GM12878 (cell line): ENCODE results near the gene RALGAPA2. TPM values are rescaled to one million over a fixed set of nuclear protein-coding genes. Genes with fewer than 3 reads are reported as not detected.

ENCODE experiments used
- ATAC-seq: fragments of 200-7000 bp; cut with Tn5 transposase; 3 replicates; pipeline ENCODE4 v1.9.1; 2020; ENCODE audit warnings: mild to moderate bottlenecking, moderate library complexity
- Bru-seq: library from RNA; stranded (reverse); fragments of 400-500 nt; gene quantifications from one replicate; lab custom pipeline; 2021; lab: Mats Ljungman, UMichigan
- BruChase-seq, 2 experiments: library from RNA; stranded (reverse); fragments of 400-500 nt; gene quantifications; one replicate each; lab custom pipeline; 2021; lab: Mats Ljungman, UMichigan
- BruUV-seq: library from RNA; stranded (reverse); fragments of 400-500 nt; replicated peaks from 2 replicates; lab custom pipeline; 2021; lab: Mats Ljungman, UMichigan
- CTCF ChIA-PET: fragments of 300-600 bp; sonication (Branson Sonifier 250); formaldehyde crosslinking; extraction: SDS; loops from one replicate; lab custom pipeline; 2021; ENCODE audit warnings: inconsistent platforms; lab: Yijun Ruan, JAX
- POLR2A ChIA-PET: fragments of 350-600 bp; formaldehyde crosslinking; extraction: SDS; loops from one replicate; lab custom pipeline; 2021; ENCODE audit warnings: inconsistent platforms; lab: Charles Lee
- RAD21 ChIA-PET: fragments of 300-600 bp; sonication (Branson Sonifier 250); formaldehyde crosslinking; loops from one replicate; lab custom pipeline; 2023; ENCODE audit warnings: antibody characterized with exemption; ENCODE audit not compliant: unreplicated experiment; lab: Charles Lee
- SMC1A ChIA-PET: fragments of 300-600 bp; sonication (Branson Sonifier 250); formaldehyde crosslinking; loops from one replicate; lab custom pipeline; 2023; ENCODE audit not compliant: unreplicated experiment, uncharacterized antibody; lab: Charles Lee
- DNase-seq: peaks from one replicate; pipeline ENCODE4 v3.0.0-alpha.2; 2011; ENCODE audit warnings: low read depth, low spot score
- FAIRE-seq: peaks from 3 replicates; lab custom pipeline; 2011; peaks lifted over from hg19 to GRCh38; lab: Jason Lieb, UNC
- H2AFZ ChIP-seq: 2 replicates; pipeline ENCODE4 v1.6.0; 2011; ENCODE audit warnings: low read depth, low read length, control low read depth; ENCODE audit not compliant: control insufficient read depth
- H3K27ac ChIP-seq: 2 replicates; pipeline ENCODE4 v1.5.1; 2011; ENCODE audit warnings: control low read depth; ENCODE audit not compliant: control insufficient read depth, insufficient read depth
- H3K27me3 ChIP-seq, 2 experiments: replicated peaks in 1 of 2; 2 replicates each; pipeline versions ENCODE4 v1.6.0 to v1.6.1; 2011; ENCODE audit warnings: low read length in 1 of 2; ENCODE audit not compliant: control insufficient read depth in 2 of 2, insufficient read depth in 2 of 2
- H3K36me3 ChIP-seq, 2 experiments: 2 replicates each; pipeline ENCODE4 v1.5.1; 2011; ENCODE audit warnings: low read length in 1 of 2; ENCODE audit not compliant: control insufficient read depth in 2 of 2, insufficient read depth in 2 of 2
- H3K4me1 ChIP-seq: 2 replicates; pipeline ENCODE4 v1.6.1; 2011; ENCODE audit warnings: mild to moderate bottlenecking, low read length, moderate library complexity, mixed read lengths; ENCODE audit not compliant: control insufficient read depth, insufficient read depth
- H3K4me2 ChIP-seq: 2 replicates; pipeline ENCODE4 v1.6.0; 2011; ENCODE audit warnings: control low read depth; ENCODE audit not compliant: control insufficient read depth, insufficient read depth
- H3K4me3 ChIP-seq: fragments of 200-600 bp; sonication (generic); 2 replicates; pipeline ENCODE4 v1.5.1; 2016
- H3K79me2 ChIP-seq: 2 replicates; pipeline ENCODE4 v1.6.0; 2011; ENCODE audit warnings: low read length; ENCODE audit not compliant: control insufficient read depth, insufficient read depth
- H3K9ac ChIP-seq: 2 replicates; pipeline ENCODE4 v1.8.0; 2011; ENCODE audit warnings: low read length, control low read depth, mixed read lengths; ENCODE audit not compliant: control insufficient read depth, insufficient read depth
- H3K9me3 ChIP-seq: replicated peaks from 3 replicates; pipeline ENCODE4 v1.5.1; 2011; ENCODE audit warnings: mild to moderate bottlenecking, low read length; ENCODE audit not compliant: control insufficient read depth, insufficient read depth
- H4K20me1 ChIP-seq: 2 replicates; pipeline ENCODE4 v1.6.0; 2011; ENCODE audit not compliant: control insufficient read depth, insufficient read depth
- ATF3 ChIP-seq: IDR thresholded peaks from 2 replicates; pipeline ENCODE4 v1.6.1; 2011; ENCODE audit warnings: low read depth, mild to moderate bottlenecking, low read length, moderate library complexity, borderline replicate concordance; ENCODE audit errors: extremely low read depth
- CREM ChIP-seq: IDR thresholded peaks from 2 replicates; pipeline ENCODE4 v1.6.1; 2014; ENCODE audit warnings: antibody characterized with exemption, low read depth
- EED ChIP-seq: sonication (generic); IDR thresholded peaks from 2 replicates; pipeline ENCODE4 v1.6.1; 2016; ENCODE audit warnings: antibody characterized with exemption, low read depth
- HCFC1 ChIP-seq: fragments of 150-350 bp; IDR thresholded peaks from 2 replicates; pipeline ENCODE4 v1.6.1; 2014; ENCODE audit warnings: low read length
- MTA3 ChIP-seq: IDR thresholded peaks from 2 replicates; pipeline ENCODE4 v1.6.1; 2012; ENCODE audit warnings: low read length, inconsistent platforms, borderline replicate concordance
- MXI1 ChIP-seq: fragments of 150-350 bp; IDR thresholded peaks from 2 replicates; pipeline ENCODE4 v1.6.1; 2011; ENCODE audit warnings: low read depth, mild to moderate bottlenecking, inconsistent platforms, low read length, improper control_type of control experiment
- RELB ChIP-seq: fragments of 450-650 bp; IDR thresholded peaks from 2 replicates; pipeline ENCODE4 v1.6.1; 2017; ENCODE audit warnings: low read depth, mild to moderate bottlenecking, moderate library complexity
- RFX5 ChIP-seq: IDR thresholded peaks from 2 replicates; pipeline ENCODE4 v1.6.1; 2011; ENCODE audit warnings: low read depth, low read length, improper control_type of control experiment
- RUNX3 ChIP-seq: IDR thresholded peaks from 2 replicates; pipeline ENCODE4 v1.6.1; 2012; ENCODE audit warnings: low read length, inconsistent platforms
- SIX5 ChIP-seq: IDR thresholded peaks from 2 replicates; pipeline ENCODE4 v1.6.1; 2011; ENCODE audit warnings: mild to moderate bottlenecking, low read depth, low read length, moderate library complexity; ENCODE audit not compliant: severe bottlenecking
- USF1 ChIP-seq: IDR thresholded peaks from 2 replicates; pipeline ENCODE4 v1.6.1; 2011; ENCODE audit warnings: borderline replicate concordance, low read depth, mild to moderate bottlenecking, moderate library complexity, mixed read lengths, low read length; ENCODE audit not compliant: insufficient read depth; ENCODE audit errors: extremely low read length
- YY1 ChIP-seq: IDR thresholded peaks from 2 replicates; pipeline ENCODE4 v1.6.1; 2011; ENCODE audit warnings: low read depth, mild to moderate bottlenecking, low read length
- ZBTB33 ChIP-seq: fragments of 450-650 bp; IDR thresholded peaks from 2 replicates; pipeline ENCODE4 v1.6.1; 2017; ENCODE audit warnings: mild to moderate bottlenecking
- WGBS: methylation state at CpG from one replicate; pipeline ENCODE4 v1.1.6; 2016; ENCODE audit warnings: low lambda C conversion rate; ENCODE audit not compliant: insufficient replicate concordance, insufficient coverage; ENCODE audit errors: missing lambda C conversion rate; 5-methylcytosine and 5-hydroxymethylcytosine counted together
- in situ Hi-C: fragments of 300-500 bp; cut with MboI; formaldehyde crosslinking; loops from 9 replicates; pipeline ENCODE4 v1.14.3; 2018; ENCODE audit warnings: mixed read lengths
- intact Hi-C: fragments of 100-400 bp; cut with micrococcal nuclease; formaldehyde crosslinking; loops from one replicate; pipeline ENCODE4 v1.14.2; 2022; ENCODE audit not compliant: unreplicated experiment
- long read RNA-seq, 2 experiments: library from polyadenylated mRNA; unstranded; transcript quantifications; one replicate each; pipeline ENCODE4 v2.0.0, GENCODE V29; 2019 to 2020
- polyA minus RNA-seq, 3 experiments: library from RNA; depleted of rRNA, polyadenylated mRNA; stranded (reverse); fragments of >200 nt; gene quantifications; 2 replicates each; pipeline ENCODE4 v1.2.3, GENCODE V29; 2011
- polyA plus RNA-seq, 11 experiments: library from polyadenylated mRNA; depleted of rRNA in 4 of 11; unstranded in 6 of 11; stranded (reverse) in 5 of 11; fragments of >200 nt; fragmentation: Nextera tagmentation in 4 of 11; fragmentation: Illumina TruSeq in 1 of 11; extraction: Ambion mirVana in 4 of 11; extraction: Trizol in 1 of 11; gene quantifications; 1 replicate in 1 of 11; 2 replicates in 10 of 11; pipeline versions ENCODE4 v1.2.1 to v1.2.3, GENCODE V29; 2011 to 2016; ENCODE audit warnings: inconsistent platforms in 2 of 11, missing spikeins in 2 of 11, low read depth in 1 of 11
- total RNA-seq, 4 experiments: library from RNA; depleted of rRNA in 3 of 4; stranded (reverse); fragments of >200 nt in 3 of 4; fragmentation: Illumina TruSeq in 1 of 4; extraction: Trizol in 1 of 4; gene quantifications; 2 replicates each; pipeline versions ENCODE4 v1.2.1 to v1.2.3, GENCODE V29; 2013 to 2021

RALGAPA2 gene
- 91.9 and 98.1 TPM in 2 replicates for total RNA-seq (2013; cell fraction: nucleolus; rRNA removed)
- 22.0 and 23.2 TPM in 2 replicates for total RNA-seq (2014; rRNA removed)
- total RNA-seq (2014; rRNA removed; fragmentation: Illumina TruSeq; extraction: Trizol) = 18.7 and 19.3 TPM in 2 replicates
- total RNA-seq (2021) = 29.4 and 30.7 TPM in 2 replicates
- 8.1 TPM for polyA plus RNA-seq (2011; ENCODE audit: low read depth)
- 8.2 and 10.9 TPM in 2 replicates for polyA plus RNA-seq (2011; rRNA removed)
- 6.3 and 8.0 TPM in 2 replicates for polyA plus RNA-seq (2011; cell fraction: cytosol; rRNA removed)
- polyA plus RNA-seq (2011; cell fraction: nucleus; rRNA removed) = 21.0 and 23.1 TPM in 2 replicates
- polyA plus RNA-seq (2012) = 8.4 and 9.2 TPM in 2 replicates
- 23.5 and 24.1 TPM in 2 replicates for polyA plus RNA-seq (2014; fragmentation: Illumina TruSeq; extraction: Trizol)
- polyA plus RNA-seq (2014; fragmentation: Nextera tagmentation; extraction: Ambion mirVana) = 1 to 10 TPM; 2.9 to 4.0 TPM
- 14.4 and 16.3 TPM in 2 replicates for polyA plus RNA-seq (2014; rRNA removed)
- 10 to 100 TPM; 20.4 to 20.5 TPM for polyA plus RNA-seq (2016; fragmentation: Nextera tagmentation; extraction: Ambion mirVana)
- 28.7 TPM in 2 replicates for polyA minus RNA-seq (2011; rRNA and poly(A)+ RNA removed)
- 7.9 and 9.0 TPM in 2 replicates for polyA minus RNA-seq (2011; cell fraction: cytosol; rRNA and poly(A)+ RNA removed)
- 46.5 and 55.2 TPM in 2 replicates for polyA minus RNA-seq (2011; cell fraction: nucleus; rRNA and poly(A)+ RNA removed)
- percentile 82 among the genes with signal in this experiment for Bru-seq, nascent RNA
- percentile 78 among the genes with signal in this experiment for BruChase-seq, experiment 1, labeled RNA remaining after a 6-hour chase
- percentile 83 among the genes with signal in this experiment for BruChase-seq, experiment 2, labeled RNA remaining after a 2-hour chase
- long read RNA-seq, experiment 1 = 0 reads
- long read RNA-seq, experiment 2, partial matches to known transcripts = 7 of 19 reads
- long read RNA-seq, experiment 2, other reads (novel, unspliced or antisense) = 12 of 19 reads

- no peaks in the 10 kb centered on the region; the same call in 2 of the 3 replicates for H3K9me3 ChIP-seq
- H3K4me2 ChIP-seq = peak within 1 kb of the TSS; percentile 86
- ChIA-PET RAD21 (interaction anchor here (0.6 to 1.9 kb wide), 9 partner anchors 14 to 112 kb away, joined by 3 to 6 read pairs (median 3); no protein-coding TSS in a partner anchor), SMC1A (interaction anchor here (0.8 to 2.4 kb wide), 6 partner anchors 16 to 414 kb away, joined by 3 to 11 read pairs (median 4); no protein-coding TSS in a partner anchor), POLR2A (interaction anchor here (0.7 to 2.3 kb wide), 5 partner anchors 9 to 661 kb away, joined by 3 to 8 read pairs (median 4); partner anchors contain the start of genes CFAP61 and CRNKL1), CTCF (interaction anchor here (0.6 to 2.0 kb wide), 7 partner anchors 18 to 118 kb away, joined by 3 to 9 read pairs (median 4); no protein-coding TSS in a partner anchor)
- H3K27ac ChIP-seq = peak within 1 kb of the TSS; percentile 66
- FAIRE-seq (peak; percentile 93), DNase-seq (peak; percentile 94), ATAC-seq (peak; percentile 97)
- intact Hi-C loops = no loop called here
- peak within 1 kb of the TSS; percentile 92 for H2AFZ ChIP-seq
- BruUV-seq = no TSS peak
- WGBS = under 1% methylated on average over 56 of the region's 87 CpGs
- in situ Hi-C loops = no loop called here
- H4K20me1 ChIP-seq = no peaks in the 10 kb centered on the region
- peaks cover 6% of the 10 kb centered on the region; the same call in 1 of the 2 replicates for H3K4me1 ChIP-seq
- no peaks in the 10 kb centered on the region for H3K36me3 ChIP-seq
- H3K79me2 ChIP-seq = peaks cover 41% of the 10 kb centered on the region
- no peaks in the 10 kb centered on the region for H3K27me3 ChIP-seq
- peak within 1 kb of the TSS; percentile 72 for H3K9ac ChIP-seq
- peak within 1 kb of the TSS; percentile 86 for H3K4me3 ChIP-seq
- TF ChIP-seq MTA3 = no peak
- peak; percentile 87 for TF ChIP-seq USF1
- no peak for TF ChIP-seq ZBTB33
- no peak for TF ChIP-seq RFX5
- TF ChIP-seq RUNX3 = peak; percentile 38; the same call in 1 of the 2 replicates
- TF ChIP-seq SIX5 = peak; percentile 91
- TF ChIP-seq RELB = no peak
- no peak for TF ChIP-seq EED
- peak; percentile 93 for TF ChIP-seq CREM
- peak; percentile 45; the same call in 1 of the 2 replicates for TF ChIP-seq ATF3
- peak; percentile 74; the same call in 1 of the 2 replicates for TF ChIP-seq MXI1
- peak; percentile 95 for TF ChIP-seq HCFC1
- TF ChIP-seq YY1 = peak; percentile 84
Observed at GRCh38 chr20:20712474-20713243, at the start of gene RALGAPA2. Gene RALGAPA2, minus strand, starts transcription at chr20:20712644. Its CDS starts 164 bp downstream, at chr20:20712480.
